Endothelial cell of umbilical vein (primary cell): ENCODE measurements around the gene MYO16. TPM values are rescaled to one million over a fixed set of nuclear protein-coding genes. Genes with fewer than 3 reads are reported as not detected.

Source experiments
- BruUV-seq: library from RNA; stranded (reverse); fragments of 400-500 nt; replicated peaks from 2 replicates; lab custom pipeline; 2021; lab: Mats Ljungman, UMichigan
- CTCF ChIA-PET: fragments of 300-600, 350-600 bp; sonication (Branson Sonifier 250); formaldehyde crosslinking; loops from one replicate; lab custom pipeline; 2021; ENCODE audit warnings: antibody characterized with exemption, inconsistent platforms; lab: Charles Lee
- POLR2A ChIA-PET: fragments of 300-600, 350-600 bp; sonication (Branson Sonifier 250); formaldehyde crosslinking; loops from one replicate; lab custom pipeline; 2021; ENCODE audit warnings: antibody characterized with exemption, inconsistent platforms; lab: Charles Lee
- DNase-seq: peaks from one replicate; pipeline ENCODE4 v3.0.0-alpha.2; 2011; ENCODE audit warnings: low read depth, low spot score
- FAIRE-seq: peaks from 2 replicates; lab custom pipeline; 2011; peaks lifted over from hg19 to GRCh38; lab: Jason Lieb, UNC
- H2AFZ ChIP-seq: 2 replicates; pipeline ENCODE4 v1.6.0; 2012; ENCODE audit warnings: low read depth, low read length, control low read depth, inconsistent platforms
- H3K27ac ChIP-seq: 2 replicates; pipeline ENCODE4 v1.5.1; 2011; ENCODE audit warnings: low read depth, mild to moderate bottlenecking, control low read depth, low read length, moderate library complexity; ENCODE audit not compliant: insufficient read depth
- H3K27me3 ChIP-seq, 2 experiments: 2 replicates each; pipeline versions ENCODE4 v1.6.0 to v1.6.1; 2011; ENCODE audit warnings: low read length in 2 of 2, mixed read lengths in 1 of 2; ENCODE audit not compliant: control insufficient read depth in 2 of 2, insufficient read depth in 2 of 2
- H3K36me3 ChIP-seq, 2 experiments: 2 replicates in 1 of 2; 3 replicates in 1 of 2; pipeline ENCODE4 v1.5.1; 2011; ENCODE audit warnings: low read length in 2 of 2, mild to moderate bottlenecking in 1 of 2, moderate library complexity in 1 of 2; ENCODE audit not compliant: control insufficient read depth in 2 of 2, insufficient read depth in 2 of 2; ENCODE audit errors: extremely low read depth in 1 of 2
- H3K4me1 ChIP-seq: 3 replicates; pipeline ENCODE4 v1.5.1; 2011; ENCODE audit warnings: mild to moderate bottlenecking, low read length; ENCODE audit not compliant: control insufficient read depth, insufficient read depth; ENCODE audit errors: extremely low read depth
- H3K4me2 ChIP-seq: 2 replicates; pipeline ENCODE4 v1.6.1; 2011; ENCODE audit warnings: low read length, control low read depth, mixed read lengths; ENCODE audit not compliant: insufficient read depth
- H3K4me3 ChIP-seq, 3 experiments: fragments of 200-600 bp in 1 of 3; sonication (generic), shearing (Covaris generic) in 1 of 3; replicated peaks in 1 of 3; 2 replicates each; pipeline ENCODE4 v1.5.1; 2011 to 2016; ENCODE audit warnings: control low read depth in 3 of 3, low read length in 3 of 3, mild to moderate bottlenecking in 2 of 3, inconsistent platforms in 1 of 3, low read depth in 1 of 3, moderate library complexity in 1 of 3; ENCODE audit not compliant: insufficient read depth in 1 of 3
- H3K79me2 ChIP-seq: 2 replicates; pipeline ENCODE4 v1.6.0; 2012; ENCODE audit warnings: low read length, inconsistent platforms; ENCODE audit not compliant: control insufficient read depth, insufficient read depth
- H3K9ac ChIP-seq: replicated peaks from 2 replicates; pipeline ENCODE3; 2011; ENCODE audit warnings: low read length, control low read depth; ENCODE audit not compliant: insufficient read depth; ENCODE audit errors: extremely low read depth
- H3K9me1 ChIP-seq: replicated peaks from 3 replicates; pipeline ENCODE4 v1.6.0; 2011; ENCODE audit warnings: mild to moderate bottlenecking, low read length; ENCODE audit not compliant: control insufficient read depth, insufficient read depth; ENCODE audit errors: extremely low read depth
- H3K9me3 ChIP-seq: replicated peaks from 2 replicates; pipeline ENCODE4 v1.5.1; 2012; ENCODE audit warnings: low read length, inconsistent platforms; ENCODE audit not compliant: control insufficient read depth, insufficient read depth
- H4K20me1 ChIP-seq: replicated peaks from 2 replicates; pipeline ENCODE3; 2011; ENCODE audit warnings: mild to moderate bottlenecking, low read length; ENCODE audit not compliant: control insufficient read depth, insufficient read depth; ENCODE audit errors: extremely low read depth
- EZH2 ChIP-seq: IDR thresholded peaks from 2 replicates; pipeline ENCODE4 v1.6.1; 2012; ENCODE audit warnings: borderline replicate concordance, low read depth, mild to moderate bottlenecking, moderate library complexity, low read length, inconsistent platforms; ENCODE audit not compliant: severe bottlenecking
- FOS ChIP-seq: IDR thresholded peaks from 2 replicates; pipeline ENCODE4 v1.6.1; 2011; ENCODE audit warnings: mild to moderate bottlenecking, low read length, moderate library complexity, borderline replicate concordance; ENCODE audit not compliant: insufficient read depth
- GATA2 ChIP-seq: IDR thresholded peaks from 2 replicates; pipeline ENCODE4 v1.7.0; 2011; ENCODE audit warnings: low read depth, mild to moderate bottlenecking, moderate library complexity, mixed read lengths, low read length; ENCODE audit not compliant: insufficient read length, insufficient read depth
- JUN ChIP-seq: IDR thresholded peaks from 2 replicates; pipeline ENCODE4 v1.6.1; 2011; ENCODE audit warnings: borderline replicate concordance, low read depth; ENCODE audit not compliant: insufficient read length, insufficient read depth
- MYC ChIP-seq: IDR thresholded peaks from one replicate; pipeline ENCODE4 v1.6.1; 2011; ENCODE audit warnings: mild to moderate bottlenecking, low read depth, low read length
- POLR2A ChIP-seq: IDR thresholded peaks from 2 replicates; pipeline ENCODE4 v1.6.1; 2012; ENCODE audit warnings: low read depth, mild to moderate bottlenecking, control low read depth, low read length
- POLR2AphosphoS5 ChIP-seq: IDR thresholded peaks from 2 replicates; pipeline ENCODE4 v1.6.1; 2012; ENCODE audit warnings: low read depth, mild to moderate bottlenecking, control low read depth, low read length, moderate library complexity; ENCODE audit not compliant: insufficient read depth
- dilution Hi-C: fragments of 300-500 bp; cut with MboI; formaldehyde crosslinking; loops from one replicate; pipeline ENCODE4 v1.15.0; 2019; ENCODE audit warnings: low sequenced_read_pairs; ENCODE audit not compliant: extremely low pct_ligation_motif_present
- intact Hi-C: fragments of 100-400 bp; cut with micrococcal nuclease; formaldehyde crosslinking; loops from one replicate; pipeline ENCODE4 v1.10.0; 2022
- polyA plus RNA-seq, 4 experiments: library from polyadenylated mRNA; depleted of rRNA in 3 of 4; stranded (reverse) in 3 of 4; unstranded in 1 of 4; fragments of >200 nt; gene quantifications; 2 replicates each; pipeline versions ENCODE4 v1.2.1 to v1.2.3, GENCODE V29; 2011 to 2012; ENCODE audit warnings: missing spikeins in 1 of 4
- total RNA-seq: library from RNA; stranded (reverse); gene quantifications from 2 replicates; pipeline ENCODE4 v1.2.3, GENCODE V29; 2021
- TF ChIP-seq, protein P1 (sequence below), 2 donors: IDR thresholded peaks; 1 replicate in 1 of 2; 2 replicates in 1 of 2; pipeline ENCODE4 v1.5.1; 2011; ENCODE audit warnings: low read length in 2 of 2, mild to moderate bottlenecking in 2 of 2, moderate library complexity in 2 of 2, control low read depth in 1 of 2, inconsistent platforms in 1 of 2, low read depth in 1 of 2; ENCODE audit not compliant: insufficient read depth in 1 of 2; ENCODE audit errors: extremely low read depth in 1 of 2
- TF ChIP-seq, protein P2 (sequence below): IDR thresholded peaks from 2 replicates; pipeline ENCODE4 v1.6.1; 2011; ENCODE audit not compliant: insufficient read depth, insufficient read length

MYO16 gene
- total and polyA plus RNA-seq, 2 donors (not counting 3 experiments of a cell fraction or from before 2014, with no cell fraction given): 0.03 to 0.04 TPM

DNA sequence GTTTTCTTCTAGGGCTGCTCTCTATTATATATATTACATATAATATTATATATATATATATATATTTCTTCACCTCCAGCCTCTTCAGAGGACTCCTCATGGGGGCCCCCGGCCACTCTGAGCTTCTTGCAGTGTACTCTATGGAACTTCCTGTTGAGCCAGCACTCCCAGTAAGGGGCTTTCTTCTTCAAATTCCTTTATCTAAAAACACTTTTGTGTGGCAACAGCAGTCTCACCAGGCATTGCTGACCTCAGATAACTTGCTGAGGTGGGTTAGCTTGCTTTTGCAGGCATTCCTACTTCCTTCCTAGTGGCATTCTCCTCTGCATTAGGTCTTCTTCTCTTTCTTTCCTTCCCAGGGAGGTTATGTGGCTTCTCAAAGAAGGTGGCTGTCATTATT lies 381.5 kb downstream of the MYO16 start:
- BruUV-seq: no TSS peak
- Histone ChIP-seq H4K20me1 (no peaks in the 10 kb centered on the region), H2AFZ (no peak overlapping the region), H3K9ac (no peak overlapping the region), H3K79me2 (no peaks in the 10 kb centered on the region), H3K4me1 (no peaks in the 10 kb centered on the region), H3K36me3 (no peaks in the 10 kb centered on the region), H3K4me3 (no peak overlapping the region), H3K27ac (no peak overlapping the region), H3K9me3 (no peaks in the 10 kb centered on the region), H3K4me2 (no peak overlapping the region), H3K27me3 (no peaks in the 10 kb centered on the region), H3K9me1 (no peaks in the 10 kb centered on the region)
- POLR2A ChIA-PET: no interaction called here
- TF ChIP-seq EZH2 (no peak), FOS (no peak), JUN (no peak), POLR2A (no peak), POLR2AphosphoS5 (no peak), GATA2 (no peak), MYC (no peak)
- TF ChIP-seq, protein P1, sequence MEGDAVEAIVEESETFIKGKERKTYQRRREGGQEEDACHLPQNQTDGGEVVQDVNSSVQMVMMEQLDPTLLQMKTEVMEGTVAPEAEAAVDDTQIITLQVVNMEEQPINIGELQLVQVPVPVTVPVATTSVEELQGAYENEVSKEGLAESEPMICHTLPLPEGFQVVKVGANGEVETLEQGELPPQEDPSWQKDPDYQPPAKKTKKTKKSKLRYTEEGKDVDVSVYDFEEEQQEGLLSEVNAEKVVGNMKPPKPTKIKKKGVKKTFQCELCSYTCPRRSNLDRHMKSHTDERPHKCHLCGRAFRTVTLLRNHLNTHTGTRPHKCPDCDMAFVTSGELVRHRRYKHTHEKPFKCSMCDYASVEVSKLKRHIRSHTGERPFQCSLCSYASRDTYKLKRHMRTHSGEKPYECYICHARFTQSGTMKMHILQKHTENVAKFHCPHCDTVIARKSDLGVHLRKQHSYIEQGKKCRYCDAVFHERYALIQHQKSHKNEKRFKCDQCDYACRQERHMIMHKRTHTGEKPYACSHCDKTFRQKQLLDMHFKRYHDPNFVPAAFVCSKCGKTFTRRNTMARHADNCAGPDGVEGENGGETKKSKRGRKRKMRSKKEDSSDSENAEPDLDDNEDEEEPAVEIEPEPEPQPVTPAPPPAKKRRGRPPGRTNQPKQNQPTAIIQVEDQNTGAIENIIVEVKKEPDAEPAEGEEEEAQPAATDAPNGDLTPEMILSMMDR (IDR thresholded peaks at IDR 0.05; ENCODE audit: extremely low read depth in 1 of 2, insufficient read depth in 1 of 2, low read depth in 1 of 2, low read length in 2 of 2): no peak
- TF ChIP-seq, protein P2, sequence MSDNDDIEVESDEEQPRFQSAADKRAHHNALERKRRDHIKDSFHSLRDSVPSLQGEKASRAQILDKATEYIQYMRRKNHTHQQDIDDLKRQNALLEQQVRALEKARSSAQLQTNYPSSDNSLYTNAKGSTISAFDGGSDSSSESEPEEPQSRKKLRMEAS: no peak
- dilution Hi-C loops (no loop called here), intact Hi-C loops (no loop called here)
- FAIRE-seq: no peak
- CTCF ChIA-PET: interaction anchor here (0.7 to 0.9 kb wide), 2 partner anchors 11 to 27 kb away, joined by 3 read pairs; no protein-coding TSS in a partner anchor
- no peak for DNase-seq
